HEK293T (cell line): Measurements from ENCODE around the gene NREP.

Experiments used
- BHLHE40 ChIP-seq: fragments of 450-650 bp; IDR thresholded peaks from 2 replicates; pipeline ENCODE4 v1.6.1; 2016; ENCODE audit warnings: mild to moderate bottlenecking, moderate library complexity, borderline replicate concordance
- CTBP1 ChIP-seq: fragments of 450-650 bp; IDR thresholded peaks from 2 replicates; pipeline ENCODE4 v1.6.1; 2016; ENCODE audit warnings: borderline replicate concordance
- ELF4 ChIP-seq: fragments of 450-650 bp; IDR thresholded peaks from 2 replicates; pipeline ENCODE4 v1.6.1; 2017; ENCODE audit warnings: antibody characterized with exemption
- FOXA1 ChIP-seq: fragments of 450-650 bp; IDR thresholded peaks from 2 replicates; pipeline ENCODE4 v1.6.1; 2016; ENCODE audit warnings: mild to moderate bottlenecking
- FOXK2 ChIP-seq: fragments of 450-650 bp; IDR thresholded peaks from 2 replicates; pipeline ENCODE4 v1.6.1; 2016; ENCODE audit warnings: mild to moderate bottlenecking
- FOXM1 ChIP-seq: fragments of 450-650 bp; IDR thresholded peaks from 2 replicates; pipeline ENCODE4 v1.6.1; 2017; ENCODE audit warnings: mild to moderate bottlenecking, borderline replicate concordance
- HDGF ChIP-seq: fragments of 450-650 bp; IDR thresholded peaks from 2 replicates; pipeline ENCODE4 v1.6.1; 2017; ENCODE audit warnings: antibody characterized with exemption, borderline replicate concordance
- L3MBTL2 ChIP-seq: fragments of 450-650 bp; conservative IDR thresholded peaks from 2 replicates; pipeline ENCODE4 v1.6.1; 2016; ENCODE audit warnings: mild to moderate bottlenecking
- NFRKB ChIP-seq: fragments of 450-650 bp; IDR thresholded peaks from 2 replicates; pipeline ENCODE4 v1.6.1; 2016; ENCODE audit warnings: mild to moderate bottlenecking, moderate library complexity
- SP1 ChIP-seq: fragments of 450-650 bp; IDR thresholded peaks from 2 replicates; pipeline ENCODE4 v1.6.1; 2017
- SUZ12 ChIP-seq: fragments of 450-650 bp; IDR thresholded peaks from 2 replicates; pipeline ENCODE4 v1.6.1; 2016; ENCODE audit warnings: mild to moderate bottlenecking
- TARDBP ChIP-seq: fragments of 450-650 bp; IDR thresholded peaks from 2 replicates; pipeline ENCODE4 v1.6.1; 2016
- ZNF384 ChIP-seq: fragments of 450-650 bp; IDR thresholded peaks from 2 replicates; pipeline ENCODE4 v1.6.1; 2016
- TF ChIP-seq, protein P1 (sequence below): fragments of 450-650 bp; IDR thresholded peaks from 2 replicates; pipeline ENCODE4 v1.6.1; 2016

DNA sequence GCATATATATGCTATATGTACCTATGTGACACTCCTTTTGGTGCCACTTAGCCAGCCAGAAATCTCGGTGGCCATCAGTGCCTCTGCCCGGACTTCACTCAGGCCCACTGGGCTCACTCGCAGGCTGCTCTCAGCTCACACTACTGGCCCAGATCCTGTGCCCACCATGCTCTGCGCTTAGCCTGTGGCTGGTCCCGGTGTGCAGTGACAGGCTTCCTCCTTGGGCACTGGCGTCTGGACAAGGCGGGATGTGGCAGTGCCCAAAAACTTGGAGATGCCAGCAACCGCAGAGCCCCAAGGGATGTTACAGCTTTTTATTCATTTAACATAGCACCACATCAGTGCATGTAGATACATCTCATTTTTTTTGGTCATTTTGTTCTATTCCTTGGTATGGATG is 77.4 kb downstream of the NREP start:
- TF ChIP-seq SP1 (no peak), ELF4 (no peak), TARDBP (no peak), FOXK2 (no peak), CTBP1 (no peak), FOXA1 (no peak), BHLHE40 (no peak), FOXM1 (no peak), L3MBTL2 (no peak), NFRKB (no peak), SUZ12 (no peak), HDGF (no peak), ZNF384 (no peak)
- TF ChIP-seq, protein P1, sequence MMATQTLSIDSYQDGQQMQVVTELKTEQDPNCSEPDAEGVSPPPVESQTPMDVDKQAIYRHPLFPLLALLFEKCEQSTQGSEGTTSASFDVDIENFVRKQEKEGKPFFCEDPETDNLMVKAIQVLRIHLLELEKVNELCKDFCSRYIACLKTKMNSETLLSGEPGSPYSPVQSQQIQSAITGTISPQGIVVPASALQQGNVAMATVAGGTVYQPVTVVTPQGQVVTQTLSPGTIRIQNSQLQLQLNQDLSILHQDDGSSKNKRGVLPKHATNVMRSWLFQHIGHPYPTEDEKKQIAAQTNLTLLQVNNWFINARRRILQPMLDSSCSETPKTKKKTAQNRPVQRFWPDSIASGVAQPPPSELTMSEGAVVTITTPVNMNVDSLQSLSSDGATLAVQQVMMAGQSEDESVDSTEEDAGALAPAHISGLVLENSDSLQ, result no peak
